HCT116 (cell line): ENCODE data around the gene ESPN. TPM values are rescaled to one million over a fixed set of nuclear protein-coding genes. Genes with fewer than 3 reads are reported as not detected.
"Not testable (repeated sequence)": the region's sequence is repeated elsewhere in the genome, so short reads cannot be mapped to it uniquely, and the experiment has no call there.

ENCODE experiments used
- ATAC-seq: fragments of 200-7000 bp; cut with Tn5 transposase; 2 replicates; pipeline ENCODE4 v1.9.1; 2020; ENCODE audit warnings: mild to moderate bottlenecking, moderate library complexity
- BruUV-seq: library from RNA; stranded (reverse); fragments of 400-500 nt; replicated peaks from 2 replicates; lab custom pipeline; 2021; lab: Mats Ljungman, UMichigan
- CTCF ChIA-PET: fragments of 300-600 bp; sonication (Branson Sonifier 250); formaldehyde crosslinking; loops from one replicate; lab custom pipeline; 2021; ENCODE audit warnings: antibody characterized with exemption; lab: Charles Lee
- POLR2A ChIA-PET: fragments of 300-600, 350-600 bp; sonication (Branson Sonifier 250); formaldehyde crosslinking; loops from one replicate; lab custom pipeline; 2021; ENCODE audit warnings: antibody characterized with exemption; lab: Charles Lee
- RAD21 ChIA-PET, 2 experiments: fragments of 300-600 bp; sonication (Branson Sonifier 250); formaldehyde crosslinking; loops; one replicate each; lab custom pipeline; 2023; ENCODE audit warnings: low total read pairs in 2 of 2; ENCODE audit not compliant: uncharacterized antibody in 2 of 2, unreplicated experiment in 2 of 2, low non-redundant PET in 1 of 2; lab: Charles Lee
- DNase-seq: peaks from one replicate; pipeline ENCODE4 v3.0.0-alpha.2; 2010; ENCODE audit warnings: low read depth, low spot score
- H2AFZ ChIP-seq: fragments of 200-600 bp; shearing (Covaris generic), sonication (generic); 2 replicates; pipeline ENCODE4 v1.6.1; 2017; ENCODE audit warnings: low read depth, mixed run types, mixed read lengths, antibody characterized with exemption, low read length; ENCODE audit not compliant: poor library complexity, severe bottlenecking
- H3K27ac ChIP-seq: 2 replicates; pipeline ENCODE4 v1.5.1; 2012; ENCODE audit warnings: low read depth, low read length
- H3K27me3 ChIP-seq: fragments of 200-600 bp; sonication (generic); 2 replicates; pipeline ENCODE4 v1.6.1; 2016; ENCODE audit warnings: mixed run types, low read length, mixed read lengths; ENCODE audit not compliant: insufficient read depth
- H3K36me3 ChIP-seq, 2 experiments: fragments of 200-500 bp in 1 of 2; fragments of 200-600 bp in 1 of 2; sonication (Bioruptor generic) in 1 of 2; sonication (generic) in 1 of 2; 2 replicates each; pipeline versions ENCODE4 v1.5.1 to v1.6.1; 2014 to 2016; ENCODE audit warnings: low read length in 2 of 2, inconsistent platforms in 1 of 2, mixed read lengths in 1 of 2, mixed run types in 1 of 2; ENCODE audit not compliant: insufficient read depth in 2 of 2, control insufficient read depth in 1 of 2
- H3K4me1 ChIP-seq, 2 experiments: fragments of 200-600 bp in 1 of 2; sonication (generic) in 1 of 2; 2 replicates each; pipeline versions ENCODE4 v1.5.1 to v1.6.1; 2012 to 2017; ENCODE audit warnings: low read length in 2 of 2, inconsistent platforms in 1 of 2, mild to moderate bottlenecking in 1 of 2, mixed read lengths in 1 of 2, mixed run types in 1 of 2, moderate library complexity in 1 of 2; ENCODE audit not compliant: insufficient read depth in 2 of 2, control insufficient read depth in 1 of 2
- H3K4me2 ChIP-seq: fragments of 200-600 bp; sonication (generic); 2 replicates; pipeline ENCODE4 v1.6.1; 2017; ENCODE audit warnings: mixed run types, low read length, mixed read lengths
- H3K4me3 ChIP-seq, 2 experiments: fragments of 200-600 bp in 1 of 2; sonication (generic) in 1 of 2; replicated peaks in 1 of 2; 2 replicates each; pipeline ENCODE4 v1.5.1; 2011 to 2016; ENCODE audit warnings: low read length in 2 of 2, control low read depth in 1 of 2, low read depth in 1 of 2, mild to moderate bottlenecking in 1 of 2, mixed read lengths in 1 of 2, mixed run types in 1 of 2
- H3K79me2 ChIP-seq: fragments of 200-600 bp; sonication (generic); 2 replicates; pipeline ENCODE4 v1.6.1; 2017; ENCODE audit warnings: mild to moderate bottlenecking, mixed run types, low read length, moderate library complexity, mixed read lengths; ENCODE audit not compliant: insufficient read depth
- H3K9ac ChIP-seq: fragments of 200-600 bp; sonication (generic); 2 replicates; pipeline ENCODE4 v1.6.1; 2016; ENCODE audit warnings: low read length, mixed read lengths
- H3K9me2 ChIP-seq: fragments of 200-600 bp; sonication (generic), shearing (Covaris generic); 2 replicates; pipeline ENCODE4 v1.6.1; 2017; ENCODE audit warnings: mixed run types, mild to moderate bottlenecking, moderate library complexity; ENCODE audit not compliant: insufficient read depth
- H3K9me3 ChIP-seq, 2 experiments: fragments of 200-500 bp in 1 of 2; fragments of 200-600 bp in 1 of 2; sonication (Bioruptor generic) in 1 of 2; sonication (generic) in 1 of 2; 2 replicates each; pipeline ENCODE4 v1.6.1; 2014 to 2017; ENCODE audit warnings: low read length in 2 of 2, mixed read lengths in 2 of 2, inconsistent platforms in 1 of 2, low read depth in 1 of 2, mild to moderate bottlenecking in 1 of 2, mixed run types in 1 of 2, moderate library complexity in 1 of 2; ENCODE audit not compliant: control insufficient read depth in 1 of 2, insufficient read depth in 1 of 2
- H4K20me1 ChIP-seq: fragments of 200-600 bp; sonication (generic), shearing (Covaris generic); 2 replicates; pipeline ENCODE4 v1.6.1; 2017; ENCODE audit warnings: mixed run types, mild to moderate bottlenecking, moderate library complexity; ENCODE audit not compliant: insufficient read depth
- EGR1 ChIP-seq: IDR thresholded peaks from 2 replicates; pipeline ENCODE4 v1.6.1; 2012; ENCODE audit warnings: low read depth
- ELF1 ChIP-seq: IDR thresholded peaks from 2 replicates; pipeline ENCODE4 v1.6.1; 2012; ENCODE audit warnings: low read depth, borderline replicate concordance
- EZH2 ChIP-seq: fragments of 200-600 bp; sonication (generic); IDR thresholded peaks from 2 replicates; pipeline ENCODE4 v1.6.1; 2017; ENCODE audit warnings: antibody characterized with exemption, mixed run types
- EZH2phosphoT487 ChIP-seq: fragments of 200-600 bp; IDR thresholded peaks from 2 replicates; pipeline ENCODE4 v1.6.1; 2018; ENCODE audit warnings: antibody characterized with exemption, borderline replicate concordance
- FOSL1 ChIP-seq: IDR thresholded peaks from 2 replicates; pipeline ENCODE4 v1.6.1; 2012; ENCODE audit warnings: low read depth
- JUND ChIP-seq: IDR thresholded peaks from 2 replicates; pipeline ENCODE4 v1.6.1; 2012
- POLR2A ChIP-seq: IDR thresholded peaks from 2 replicates; pipeline ENCODE4 v1.7.0; 2011; ENCODE audit warnings: borderline replicate concordance; ENCODE audit not compliant: insufficient read depth, insufficient read length; ENCODE audit errors: extremely low read depth
- POLR2AphosphoS5 ChIP-seq: IDR thresholded peaks from 2 replicates; pipeline ENCODE4 v1.6.1; 2011; ENCODE audit warnings: mild to moderate bottlenecking, low read depth, low read length, moderate library complexity
- RAD21 ChIP-seq: IDR thresholded peaks from 2 replicates; pipeline ENCODE4 v1.6.1; 2012; ENCODE audit warnings: low read depth, mild to moderate bottlenecking
- REST ChIP-seq: IDR thresholded peaks from 2 replicates; pipeline ENCODE4 v1.6.1; 2012; ENCODE audit warnings: low read depth
- SIN3A ChIP-seq: IDR thresholded peaks from 2 replicates; pipeline ENCODE4 v1.6.1; 2012; ENCODE audit warnings: low read depth
- SRF ChIP-seq: IDR thresholded peaks from 2 replicates; pipeline ENCODE4 v1.6.1; 2012; ENCODE audit warnings: low read depth
- TCF7L2 ChIP-seq: IDR thresholded peaks from 2 replicates; pipeline ENCODE4 v1.7.0; 2011; ENCODE audit warnings: borderline replicate concordance, inconsistent platforms; ENCODE audit not compliant: insufficient read depth, insufficient read length; ENCODE audit errors: extremely low read depth
- YY1 ChIP-seq: IDR thresholded peaks from 2 replicates; pipeline ENCODE4 v1.6.1; 2011; ENCODE audit warnings: low read length, low read depth, moderate library complexity, mild to moderate bottlenecking; ENCODE audit not compliant: insufficient replicate concordance; ENCODE audit errors: extremely low read depth
- ZFX ChIP-seq: fragments of 450-650 bp; IDR thresholded peaks from 2 replicates; pipeline ENCODE4 v1.6.1; 2017
- intact Hi-C: fragments of 100-400 bp; cut with micrococcal nuclease; formaldehyde crosslinking; loops from 2 replicates; pipeline ENCODE4 v1.10.0; 2022
- total RNA-seq: library from RNA; stranded (reverse); gene quantifications from one replicate; pipeline ENCODE4 v1.2.1, GENCODE V29; 2021; ENCODE audit not compliant: unreplicated experiment
- TF ChIP-seq, protein P1 (sequence below): IDR thresholded peaks from 2 replicates; pipeline ENCODE4 v1.6.1; 2012
- TF ChIP-seq, protein P2 (sequence below): IDR thresholded peaks from 2 replicates; pipeline ENCODE4 v1.6.1; 2011; ENCODE audit warnings: mild to moderate bottlenecking, low read length, moderate library complexity; ENCODE audit not compliant: insufficient replicate concordance; ENCODE audit errors: extremely low read depth
- TF ChIP-seq, protein P3 (sequence below): IDR thresholded peaks from 2 replicates; pipeline ENCODE4 v1.6.1; 2012

Gene ESPN
- total RNA-seq, 1 experiment from 2014 or later, result 114 TPM

DNA sequence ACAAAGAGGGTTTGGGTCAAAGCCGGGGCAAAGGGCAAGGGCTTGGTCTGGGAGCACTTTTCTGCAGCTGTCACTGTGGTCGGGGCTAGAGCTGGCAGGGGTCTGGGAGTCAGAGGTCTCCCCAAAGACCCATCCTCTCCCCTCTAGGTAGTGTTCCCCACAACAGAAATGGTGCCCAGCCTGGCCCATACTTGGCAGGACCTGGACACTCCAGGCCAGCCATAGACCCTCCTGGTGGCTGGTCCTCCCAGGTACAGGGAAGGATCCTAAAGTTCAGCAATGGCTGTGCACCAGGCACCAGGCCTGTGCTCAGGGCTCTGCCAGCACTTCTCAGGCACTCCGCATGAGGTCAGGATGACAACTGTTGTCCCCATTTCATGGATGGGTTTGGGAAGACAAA lies 11.0 kb downstream of the ESPN start:
- Histone ChIP-seq H3K9ac (no peak overlapping the region), H4K20me1 (no peaks in the 10 kb centered on the region), H3K4me2 (no peak overlapping the region), H3K36me3 (no peaks in the 10 kb centered on the region), H3K4me1 (peaks cover 8 to 20% of the 10 kb centered on the region in 2 experiments), H3K27me3 (no peaks in the 10 kb centered on the region), H3K79me2 (no peaks in the 10 kb centered on the region), H3K9me3 (no peaks in the 10 kb centered on the region), H3K4me3 (no peak overlapping the region), H3K9me2 (no peaks in the 10 kb centered on the region), H3K27ac (no peak overlapping the region), H2AFZ (no peak overlapping the region)
- ChIA-PET CTCF (interaction anchor here (0.9 kb wide), 1 partner anchor 231 kb away, joined by 4 read pairs; no protein-coding TSS in a partner anchor), RAD21 (no interaction called here), POLR2A (no interaction called here)
- no peak for TF ChIP-seq JUND
- no peak for TF ChIP-seq EGR1
- no peak for TF ChIP-seq ZFX
- TF ChIP-seq TCF7L2, result no peak
- no peak for TF ChIP-seq REST
- TF ChIP-seq, protein P1, sequence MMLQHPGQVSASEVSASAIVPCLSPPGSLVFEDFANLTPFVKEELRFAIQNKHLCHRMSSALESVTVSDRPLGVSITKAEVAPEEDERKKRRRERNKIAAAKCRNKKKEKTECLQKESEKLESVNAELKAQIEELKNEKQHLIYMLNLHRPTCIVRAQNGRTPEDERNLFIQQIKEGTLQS, result no peak
- TF ChIP-seq ELF1, result no peak
- TF ChIP-seq EZH2phosphoT487, result no peak
- TF ChIP-seq, protein P2, sequence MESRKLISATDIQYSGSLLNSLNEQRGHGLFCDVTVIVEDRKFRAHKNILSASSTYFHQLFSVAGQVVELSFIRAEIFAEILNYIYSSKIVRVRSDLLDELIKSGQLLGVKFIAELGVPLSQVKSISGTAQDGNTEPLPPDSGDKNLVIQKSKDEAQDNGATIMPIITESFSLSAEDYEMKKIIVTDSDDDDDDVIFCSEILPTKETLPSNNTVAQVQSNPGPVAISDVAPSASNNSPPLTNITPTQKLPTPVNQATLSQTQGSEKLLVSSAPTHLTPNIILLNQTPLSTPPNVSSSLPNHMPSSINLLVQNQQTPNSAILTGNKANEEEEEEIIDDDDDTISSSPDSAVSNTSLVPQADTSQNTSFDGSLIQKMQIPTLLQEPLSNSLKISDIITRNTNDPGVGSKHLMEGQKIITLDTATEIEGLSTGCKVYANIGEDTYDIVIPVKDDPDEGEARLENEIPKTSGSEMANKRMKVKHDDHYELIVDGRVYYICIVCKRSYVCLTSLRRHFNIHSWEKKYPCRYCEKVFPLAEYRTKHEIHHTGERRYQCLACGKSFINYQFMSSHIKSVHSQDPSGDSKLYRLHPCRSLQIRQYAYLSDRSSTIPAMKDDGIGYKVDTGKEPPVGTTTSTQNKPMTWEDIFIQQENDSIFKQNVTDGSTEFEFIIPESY, result no peak
- TF ChIP-seq POLR2AphosphoS5, result no peak
- TF ChIP-seq SIN3A, result no peak
- TF ChIP-seq YY1, result no peak
- TF ChIP-seq RAD21, result no peak
- no peak for TF ChIP-seq EZH2
- TF ChIP-seq, protein P3, sequence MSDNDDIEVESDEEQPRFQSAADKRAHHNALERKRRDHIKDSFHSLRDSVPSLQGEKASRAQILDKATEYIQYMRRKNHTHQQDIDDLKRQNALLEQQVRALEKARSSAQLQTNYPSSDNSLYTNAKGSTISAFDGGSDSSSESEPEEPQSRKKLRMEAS, result no peak
- no peak for TF ChIP-seq FOSL1
- no peak for TF ChIP-seq SRF
- no peak for TF ChIP-seq POLR2A
- DNase-seq (no peak), ATAC-seq (no peak)
- intact Hi-C loops, result no loop called here
- no TSS peak for BruUV-seq

DNA sequence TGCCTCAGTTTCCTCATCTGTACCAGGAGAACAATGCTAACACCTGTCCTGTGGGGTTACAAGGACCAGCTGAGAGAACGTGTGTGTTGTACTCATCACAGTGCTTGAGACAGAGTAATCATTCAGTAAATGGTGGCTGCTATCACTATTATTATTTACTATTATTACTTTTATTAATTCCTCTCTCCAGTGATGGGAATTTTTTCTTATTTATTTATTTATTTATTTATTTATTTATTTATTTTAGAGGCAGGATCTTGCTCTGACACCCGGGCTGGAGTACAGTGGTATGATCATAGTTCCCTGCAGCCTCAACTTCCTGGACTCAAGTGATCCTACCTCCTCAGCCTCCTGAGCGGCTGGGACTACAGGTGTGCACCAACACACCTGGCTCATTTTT lies 11.7 kb downstream of the ESPN start:
- CTCF ChIA-PET, result interaction anchor here (6.5 kb wide), 1 partner anchor 14 kb away, joined by 105 read pairs; no protein-coding TSS in a partner anchor
- H4K20me1 ChIP-seq, H3K27me3 ChIP-seq, H3K36me3 ChIP-seq, H3K79me2 ChIP-seq, H3K4me2 ChIP-seq, ATAC-seq, POLR2A ChIA-PET, H3K4me3 ChIP-seq, BruUV-seq, H3K9me3 ChIP-seq, H3K9ac ChIP-seq, intact Hi-C loops, H3K9me2 ChIP-seq, DNase-seq, H3K27ac ChIP-seq, H2AFZ ChIP-seq: not testable (repeated sequence)
- RAD21 ChIA-PET, result interaction anchor here in 1 of 2 experiments (2.5 kb wide), 1 partner anchor 13 kb away, joined by 11 read pairs; no protein-coding TSS in a partner anchor
- peaks cover 8 to 27% of the 10 kb centered on the region in 2 experiments for H3K4me1 ChIP-seq
